GM23248 (cell line): ENCODE data around the gene TRAF3IP1. TPM values are rescaled to one million over a fixed set of nuclear protein-coding genes. Genes with fewer than 3 reads are reported as not detected.

ENCODE experiments used
- DNase-seq: peaks from one replicate; pipeline ENCODE4 v3.0.0-alpha.2; 2015
- H2AFZ ChIP-seq: fragments of 200-600 bp; sonication (generic); 2 replicates; pipeline ENCODE4 v1.6.1; 2016; ENCODE audit warnings: antibody characterized with exemption
- H3F3A ChIP-seq: fragments of 200-600 bp; sonication (generic); 2 replicates; pipeline ENCODE4 v1.6.1; 2016; ENCODE audit warnings: mild to moderate bottlenecking, antibody characterized with exemption, mixed run types; ENCODE audit not compliant: insufficient read depth
- H3K27ac ChIP-seq: fragments of 200-600 bp; sonication (generic); 2 replicates; pipeline ENCODE4 v1.5.1; 2016; ENCODE audit warnings: mild to moderate bottlenecking
- H3K27me3 ChIP-seq: fragments of 200-600 bp; sonication (generic); replicated peaks from 2 replicates; pipeline ENCODE4 v1.6.1; 2016; ENCODE audit warnings: mild to moderate bottlenecking; ENCODE audit not compliant: insufficient read depth
- H3K36me3 ChIP-seq: fragments of 200-600 bp; sonication (generic); 2 replicates; pipeline ENCODE4 v1.6.1; 2016; ENCODE audit warnings: low read depth, mild to moderate bottlenecking
- H3K4me1 ChIP-seq: fragments of 200-600 bp; sonication (generic); 2 replicates; pipeline ENCODE4 v1.6.1; 2016; ENCODE audit warnings: mild to moderate bottlenecking; ENCODE audit not compliant: insufficient read depth
- H3K4me2 ChIP-seq: fragments of 200-600 bp; sonication (generic); one replicate; pipeline ENCODE4 v1.6.1; 2016; ENCODE audit warnings: mild to moderate bottlenecking; ENCODE audit not compliant: unreplicated experiment
- H3K4me3 ChIP-seq: fragments of 200-600 bp; sonication (generic); 2 replicates; pipeline ENCODE4 v1.5.1; 2016; ENCODE audit warnings: mild to moderate bottlenecking
- H3K79me2 ChIP-seq: fragments of 200-600 bp; sonication (generic); 2 replicates; pipeline ENCODE4 v1.6.1; 2016; ENCODE audit warnings: mild to moderate bottlenecking; ENCODE audit not compliant: insufficient read depth
- H3K9ac ChIP-seq: fragments of 200-600 bp; sonication (generic); 2 replicates; pipeline ENCODE4 v1.6.1; 2016; ENCODE audit warnings: mild to moderate bottlenecking
- H3K9me2 ChIP-seq: fragments of 200-600 bp; sonication (generic); 2 replicates; pipeline ENCODE4 v1.6.1; 2016; ENCODE audit warnings: mixed run types, mild to moderate bottlenecking, moderate library complexity; ENCODE audit not compliant: insufficient read depth
- H3K9me3 ChIP-seq: fragments of 200-600 bp; sonication (generic); one replicate; pipeline ENCODE4 v1.6.1; 2017; ENCODE audit warnings: low read depth
- H4K20me1 ChIP-seq: fragments of 200-600 bp; sonication (generic); 2 replicates; pipeline ENCODE4 v1.6.0; 2016; ENCODE audit not compliant: insufficient read depth
- EZH2 ChIP-seq: fragments of 200-600 bp; sonication (generic); IDR thresholded peaks from 2 replicates; pipeline ENCODE4 v1.6.1; 2018; ENCODE audit warnings: antibody characterized with exemption, mild to moderate bottlenecking; ENCODE audit not compliant: insufficient read depth, poor library complexity, severe bottlenecking
- EZH2phosphoT487 ChIP-seq: fragments of 200-600 bp; sonication (generic); IDR thresholded peaks from 2 replicates; pipeline ENCODE4 v1.6.1; 2018; ENCODE audit warnings: antibody characterized with exemption, moderate library complexity, mild to moderate bottlenecking, low read depth; ENCODE audit not compliant: insufficient read depth
- WGBS, 2 experiments: methylation state at CpG; one replicate each; pipeline ENCODE4 v1.1.6; 2015 to 2017; ENCODE audit warnings: low lambda C conversion rate in 2 of 2, low coverage in 1 of 2; ENCODE audit errors: missing lambda C conversion rate in 2 of 2; 5-methylcytosine and 5-hydroxymethylcytosine counted together
- in situ Hi-C: fragments of 300-500 bp; cut with MboI; formaldehyde crosslinking; loops from 2 replicates; pipeline ENCODE4 v1.15.0; 2020
- polyA plus RNA-seq: library from polyadenylated mRNA; unstranded; fragments of >200 nt; fragmentation: Nextera tagmentation; extraction: Ambion mirVana; gene quantifications from 2 replicates; pipeline ENCODE4 v1.2.1, GENCODE V29; 2016
- total RNA-seq: library from RNA; depleted of rRNA; stranded (reverse); fragments of >200 nt; shearing (Covaris generic); gene quantifications from 2 replicates; pipeline ENCODE4 v1.2.3, GENCODE V29; 2014

Gene TRAF3IP1
- total and polyA plus RNA-seq, 2 experiments from 2014 or later, result 9.5 to 10.6 TPM

DNA sequence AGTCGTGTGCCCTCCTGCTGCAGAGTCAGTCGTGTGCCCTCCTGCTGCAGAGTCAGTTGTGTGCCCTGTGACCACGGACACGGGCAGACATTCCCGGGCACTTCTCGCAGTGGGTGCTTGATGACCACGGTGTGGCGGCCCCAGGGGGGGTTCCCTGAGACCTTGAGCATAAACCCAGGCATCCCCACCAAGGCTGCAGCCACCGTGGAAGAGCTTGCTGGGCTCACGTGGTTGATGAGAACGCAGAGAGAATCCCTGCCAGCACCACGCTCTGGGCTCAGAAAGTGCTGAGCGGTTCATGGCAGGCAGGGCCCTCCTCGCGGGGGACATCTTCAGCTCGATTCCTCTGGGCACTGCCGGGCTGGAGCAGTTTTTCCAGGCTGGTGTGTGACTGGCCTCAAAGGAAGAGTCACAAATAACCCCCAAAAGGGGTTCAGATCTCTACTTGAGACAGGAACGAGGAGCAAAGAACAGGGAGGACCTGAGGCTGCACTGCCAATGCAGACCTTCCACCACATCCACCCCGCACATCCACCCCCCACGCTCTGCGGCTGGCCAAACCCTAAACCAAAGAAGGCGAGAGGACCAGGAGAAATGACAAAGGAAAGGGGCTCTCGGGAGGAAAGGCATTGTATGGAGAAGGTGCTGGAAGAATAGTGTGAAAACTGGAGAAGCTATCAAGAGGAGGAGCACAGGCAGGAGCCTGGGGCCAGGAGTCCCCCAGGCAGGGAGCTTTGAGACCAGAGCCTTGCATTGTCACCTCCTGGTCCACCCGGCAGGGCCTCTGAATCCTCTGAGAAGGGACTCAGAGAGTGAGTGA, 23.5 kb upstream of the TRAF3IP1 start:
- WGBS, 2 experiments, result 47 to 51% methylated on average over 20 to 22 of the region's 24 CpGs
- no peaks in the 10 kb centered on the region for H3K36me3 ChIP-seq
- no peak for DNase-seq
- H3K9me3 ChIP-seq, result no peaks in the 10 kb centered on the region
- no peak overlapping the region for H3K9ac ChIP-seq
- no peak overlapping the region for H2AFZ ChIP-seq
- no peaks in the 10 kb centered on the region for H3K4me1 ChIP-seq
- no peaks in the 10 kb centered on the region for H4K20me1 ChIP-seq
- in situ Hi-C loops, result no loop called here
- H3F3A ChIP-seq, result 0 out of 2 replicates have a peak, but pooled peaks cover 2% of the 10 kb centered on the region
- H3K9me2 ChIP-seq, result no peaks in the 10 kb centered on the region
- no peaks in the 10 kb centered on the region for H3K79me2 ChIP-seq
- H3K27ac ChIP-seq, result no peak overlapping the region
- no peak overlapping the region for H3K4me3 ChIP-seq
- H3K4me2 ChIP-seq, result no peak overlapping the region
- no peak for TF ChIP-seq EZH2
- no peak for TF ChIP-seq EZH2phosphoT487
- H3K27me3 ChIP-seq, result no peaks in the 10 kb centered on the region; the same call in 1 of the 2 replicates

DNA sequence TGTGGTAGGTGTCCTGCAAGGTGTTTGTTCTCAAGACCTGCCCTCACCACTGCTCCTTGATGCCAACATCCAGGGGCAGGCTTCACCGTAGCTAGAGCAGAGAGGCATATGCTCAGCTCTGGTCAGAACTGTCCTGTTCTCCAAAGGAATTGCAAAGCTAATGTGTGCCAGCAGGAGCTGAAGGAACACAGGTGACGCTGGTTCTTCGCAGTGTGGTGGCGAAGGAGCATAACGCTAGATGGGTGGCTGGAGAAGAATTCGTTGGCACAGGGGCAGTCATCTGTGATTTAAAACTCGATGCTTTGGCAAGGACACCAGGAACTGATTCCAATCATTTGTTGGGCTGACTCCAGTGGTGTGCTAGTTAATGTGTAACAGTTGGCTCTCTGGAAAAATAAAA, 20.5 kb upstream of the TRAF3IP1 start:
- no peak overlapping the region for H3K4me3 ChIP-seq
- no peaks in the 10 kb centered on the region for H4K20me1 ChIP-seq
- no peaks in the 10 kb centered on the region for H3K36me3 ChIP-seq
- no peak overlapping the region for H3K4me2 ChIP-seq
- H3K79me2 ChIP-seq, result no peaks in the 10 kb centered on the region
- H3K27me3 ChIP-seq, result no peaks in the 10 kb centered on the region; the same call in 1 of the 2 replicates
- H3K4me1 ChIP-seq, result no peaks in the 10 kb centered on the region
- H3K9ac ChIP-seq, result no peak overlapping the region
- H3K9me3 ChIP-seq, result no peaks in the 10 kb centered on the region
- H3K9me2 ChIP-seq, result no peaks in the 10 kb centered on the region
- H2AFZ ChIP-seq, result no peak overlapping the region
- 18 to 27% methylated on average over 7 of the region's 7 CpGs for WGBS, 2 experiments
- H3K27ac ChIP-seq, result no peak overlapping the region
- 0 out of 2 replicates have a peak, but pooled peaks cover 4% of the 10 kb centered on the region for H3F3A ChIP-seq
- in situ Hi-C loops, result no loop called here
- no peak for TF ChIP-seq EZH2
- no peak for TF ChIP-seq EZH2phosphoT487
- DNase-seq, result no peak

DNA sequence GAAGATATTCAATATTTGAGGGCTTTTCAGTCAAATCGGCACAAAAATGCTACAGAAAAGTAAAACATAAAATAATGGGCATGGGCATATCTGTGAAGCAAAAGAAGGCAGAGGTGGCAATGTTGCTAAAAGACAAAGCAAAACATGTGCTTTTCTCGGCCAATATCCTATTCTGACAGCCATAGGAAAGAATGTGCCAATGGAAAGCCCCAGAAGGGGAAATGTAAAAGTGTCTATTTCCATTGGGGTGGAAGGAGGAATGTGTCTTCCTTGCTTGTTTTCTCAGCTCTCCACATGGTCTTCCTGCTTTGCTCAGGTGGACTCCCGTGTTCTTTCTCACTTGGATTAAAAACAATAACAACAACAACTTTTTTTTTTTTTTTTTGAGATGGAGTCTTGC, 18.2 kb upstream of the TRAF3IP1 start:
- 51 to 62% methylated on average over 3 of the region's 3 CpGs for WGBS, 2 experiments

DNA sequence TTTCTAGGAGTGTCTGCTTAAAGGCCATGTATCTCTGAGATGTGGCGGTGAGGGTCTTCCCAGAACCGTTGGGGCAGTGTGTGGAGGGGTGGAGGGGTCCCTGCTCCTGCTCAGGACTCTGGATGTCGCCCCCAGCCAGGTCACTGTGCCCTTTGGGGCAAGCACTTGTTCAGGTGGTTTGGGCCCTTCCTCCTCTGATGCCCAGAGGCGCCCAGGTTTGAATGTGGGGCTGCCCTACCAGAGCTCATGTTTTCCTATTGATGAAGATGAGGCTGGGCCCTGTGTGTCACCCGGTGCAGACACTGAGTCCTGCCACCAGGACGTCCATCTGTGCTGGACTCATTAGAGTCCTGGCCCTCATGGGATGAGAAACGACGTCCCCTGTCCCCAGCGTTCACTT, 17.6 kb upstream of the TRAF3IP1 start:
- Histone ChIP-seq H3K4me1 (no peaks in the 10 kb centered on the region), H2AFZ (no peak overlapping the region), H3K9me3 (no peaks in the 10 kb centered on the region), H3K4me2 (no peak overlapping the region), H3K9me2 (no peaks in the 10 kb centered on the region), H3K9ac (no peak overlapping the region), H3K4me3 (no peak overlapping the region), H3K27ac (no peak overlapping the region), H3K36me3 (no peaks in the 10 kb centered on the region), H3K27me3 (no peaks in the 10 kb centered on the region; the same call in 1 of the 2 replicates), H3K79me2 (no peaks in the 10 kb centered on the region), H3F3A (0 out of 2 replicates have a peak, but pooled peaks cover 4% of the 10 kb centered on the region), H4K20me1 (no peaks in the 10 kb centered on the region)
- in situ Hi-C loops, result no loop called here
- TF ChIP-seq EZH2 (no peak), EZH2phosphoT487 (no peak)
- 64 to 68% methylated on average over 9 of the region's 9 CpGs for WGBS, 2 experiments
- no peak for DNase-seq

More for the DNA sequence above, 18.2 kb upstream of the TRAF3IP1 start:
- Histone ChIP-seq H3K9me2 (no peaks in the 10 kb centered on the region), H3K4me3 (no peak overlapping the region), H3K27me3 (no peaks in the 10 kb centered on the region; the same call in 1 of the 2 replicates), H3K9me3 (no peaks in the 10 kb centered on the region), H3K4me2 (no peak overlapping the region), H4K20me1 (no peaks in the 10 kb centered on the region), H3K36me3 (no peaks in the 10 kb centered on the region), H3K9ac (no peak overlapping the region), H3K27ac (no peak overlapping the region), H2AFZ (no peak overlapping the region), H3F3A (0 out of 2 replicates have a peak, but pooled peaks cover 4% of the 10 kb centered on the region), H3K79me2 (no peaks in the 10 kb centered on the region), H3K4me1 (no peaks in the 10 kb centered on the region)
- peak; percentile 36 for DNase-seq
- in situ Hi-C loops, result no loop called here
- no peak for TF ChIP-seq EZH2
- no peak for TF ChIP-seq EZH2phosphoT487
